GM12874 (cell line): Measurements from ENCODE around the gene POLR1D.

Experiments used
- TF ChIP-seq, protein P1 (sequence below): IDR thresholded peaks from 2 replicates; pipeline ENCODE4 v1.5.1; 2011; ENCODE audit warnings: low read depth, mild to moderate bottlenecking, control low read depth, low read length, moderate library complexity; ENCODE audit not compliant: insufficient read depth

Gene POLR1D, protein sequence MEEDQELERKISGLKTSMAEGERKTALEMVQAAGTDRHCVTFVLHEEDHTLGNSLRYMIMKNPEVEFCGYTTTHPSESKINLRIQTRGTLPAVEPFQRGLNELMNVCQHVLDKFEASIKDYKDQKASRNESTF

DNA sequence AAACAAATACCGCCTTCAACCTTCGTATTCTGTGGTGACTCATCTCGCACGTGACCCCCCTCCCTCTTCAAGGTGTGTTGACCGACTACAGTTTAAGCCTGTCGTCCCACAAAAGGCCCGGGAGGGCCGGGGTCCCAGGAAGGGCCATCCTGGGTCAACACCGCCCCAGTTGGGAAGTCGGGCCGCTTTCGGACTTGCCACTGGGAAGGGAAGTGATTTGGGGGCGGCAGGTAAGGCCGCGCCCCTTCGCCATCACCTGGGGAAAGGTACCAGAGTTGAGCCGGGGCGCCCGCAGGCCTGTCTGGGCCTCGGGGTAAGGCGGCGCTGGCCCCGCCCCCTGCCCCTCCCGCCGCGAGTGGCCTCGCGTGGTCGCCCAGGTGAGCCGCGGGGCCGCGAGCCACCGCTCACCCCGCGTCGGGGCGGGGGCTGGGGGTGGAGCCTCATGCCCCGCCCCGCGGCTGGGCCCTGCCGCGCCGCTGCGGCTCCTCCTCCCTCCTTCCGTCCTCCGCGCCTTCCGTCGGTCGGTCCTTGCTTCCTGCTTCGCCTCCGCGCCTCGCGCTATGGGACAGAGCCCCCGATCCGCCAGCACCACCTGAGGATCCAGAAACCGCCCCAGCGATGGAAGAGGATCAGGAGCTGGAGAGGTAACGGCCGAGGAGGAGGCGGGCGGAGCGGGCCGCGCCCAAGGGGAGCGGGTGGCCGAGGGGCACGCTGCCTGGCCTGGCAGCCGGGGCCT, at the start of gene POLR1D:
Gene POLR1D, plus strand, starts transcription at position 527 of the 736 bp plus-strand sequence. Its CDS starts 92 bp downstream, at position 619.
- TF ChIP-seq, protein P1, sequence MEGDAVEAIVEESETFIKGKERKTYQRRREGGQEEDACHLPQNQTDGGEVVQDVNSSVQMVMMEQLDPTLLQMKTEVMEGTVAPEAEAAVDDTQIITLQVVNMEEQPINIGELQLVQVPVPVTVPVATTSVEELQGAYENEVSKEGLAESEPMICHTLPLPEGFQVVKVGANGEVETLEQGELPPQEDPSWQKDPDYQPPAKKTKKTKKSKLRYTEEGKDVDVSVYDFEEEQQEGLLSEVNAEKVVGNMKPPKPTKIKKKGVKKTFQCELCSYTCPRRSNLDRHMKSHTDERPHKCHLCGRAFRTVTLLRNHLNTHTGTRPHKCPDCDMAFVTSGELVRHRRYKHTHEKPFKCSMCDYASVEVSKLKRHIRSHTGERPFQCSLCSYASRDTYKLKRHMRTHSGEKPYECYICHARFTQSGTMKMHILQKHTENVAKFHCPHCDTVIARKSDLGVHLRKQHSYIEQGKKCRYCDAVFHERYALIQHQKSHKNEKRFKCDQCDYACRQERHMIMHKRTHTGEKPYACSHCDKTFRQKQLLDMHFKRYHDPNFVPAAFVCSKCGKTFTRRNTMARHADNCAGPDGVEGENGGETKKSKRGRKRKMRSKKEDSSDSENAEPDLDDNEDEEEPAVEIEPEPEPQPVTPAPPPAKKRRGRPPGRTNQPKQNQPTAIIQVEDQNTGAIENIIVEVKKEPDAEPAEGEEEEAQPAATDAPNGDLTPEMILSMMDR, result no peak

DNA sequence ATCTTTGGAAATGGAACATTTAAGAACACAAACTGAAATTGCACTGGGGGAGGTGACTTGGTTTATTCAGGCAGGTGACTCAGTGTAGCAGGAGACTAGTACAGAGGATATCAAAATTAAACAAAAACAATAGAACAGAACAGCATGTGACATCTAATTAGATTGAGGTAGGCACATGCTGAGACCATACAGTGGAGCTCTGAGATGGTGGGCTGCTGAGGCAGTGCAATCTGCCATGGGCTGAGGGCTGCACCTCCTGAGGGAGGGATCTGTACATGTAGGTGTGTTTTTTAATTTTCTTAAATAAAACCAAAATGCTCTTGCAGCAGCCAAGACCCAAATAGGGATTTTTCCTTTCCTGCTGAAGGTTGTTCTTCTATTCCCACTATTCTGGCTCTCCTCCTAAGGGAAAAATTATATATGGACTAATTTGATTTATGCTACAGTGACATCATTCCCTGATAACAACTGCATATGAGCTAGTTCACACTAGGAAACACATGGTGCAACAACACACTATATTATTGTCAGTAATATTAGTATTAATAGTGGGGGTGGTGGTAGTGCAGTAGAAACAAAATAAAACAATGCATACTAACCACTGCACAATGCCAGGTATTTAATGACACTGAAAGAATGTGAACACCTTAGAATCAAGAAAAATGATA, 49.3 kb upstream of the POLR1D start:
- TF ChIP-seq, protein P1, result no peak

DNA sequence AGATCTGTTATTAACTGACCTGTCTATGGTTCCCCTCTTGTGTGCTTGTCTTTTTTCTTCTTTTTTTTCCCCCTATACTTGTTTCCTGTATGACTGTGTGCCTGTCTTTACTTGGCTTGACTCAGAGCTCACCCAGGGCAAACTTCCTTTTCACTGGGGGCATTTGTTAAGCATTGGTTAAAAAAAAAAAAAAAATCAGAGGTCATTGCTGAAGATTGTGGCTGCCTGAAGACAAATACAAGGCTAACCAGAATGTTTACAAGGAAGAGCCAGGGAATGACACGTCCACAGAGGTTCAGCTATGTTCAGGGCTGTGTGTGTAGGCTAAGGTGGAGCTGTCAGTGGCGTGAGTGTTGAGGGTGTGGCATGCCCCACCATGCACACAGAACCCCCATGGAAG, 48.4 kb upstream of the POLR1D start:
- TF ChIP-seq, protein P1, result no peak

DNA sequence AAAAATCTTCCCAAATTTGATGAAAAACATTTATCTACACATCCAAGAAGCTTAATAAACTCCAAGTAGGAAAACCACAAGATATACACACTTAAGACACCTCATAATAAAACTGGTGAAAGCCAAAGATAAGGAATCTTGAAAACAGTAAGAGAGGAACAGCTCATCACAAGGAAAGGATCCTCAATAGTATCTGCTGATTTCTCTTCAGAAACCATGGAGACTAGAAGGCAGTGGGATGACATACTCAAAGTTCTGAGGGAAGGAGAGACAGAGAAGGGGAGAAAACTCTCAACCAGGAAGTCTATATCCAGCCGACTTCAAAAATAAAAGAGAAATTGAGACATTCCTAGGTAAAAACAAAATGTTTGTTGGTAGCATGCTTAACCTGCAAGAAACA, 47.0 kb upstream of the POLR1D start:
- TF ChIP-seq, protein P1, result no peak

DNA sequence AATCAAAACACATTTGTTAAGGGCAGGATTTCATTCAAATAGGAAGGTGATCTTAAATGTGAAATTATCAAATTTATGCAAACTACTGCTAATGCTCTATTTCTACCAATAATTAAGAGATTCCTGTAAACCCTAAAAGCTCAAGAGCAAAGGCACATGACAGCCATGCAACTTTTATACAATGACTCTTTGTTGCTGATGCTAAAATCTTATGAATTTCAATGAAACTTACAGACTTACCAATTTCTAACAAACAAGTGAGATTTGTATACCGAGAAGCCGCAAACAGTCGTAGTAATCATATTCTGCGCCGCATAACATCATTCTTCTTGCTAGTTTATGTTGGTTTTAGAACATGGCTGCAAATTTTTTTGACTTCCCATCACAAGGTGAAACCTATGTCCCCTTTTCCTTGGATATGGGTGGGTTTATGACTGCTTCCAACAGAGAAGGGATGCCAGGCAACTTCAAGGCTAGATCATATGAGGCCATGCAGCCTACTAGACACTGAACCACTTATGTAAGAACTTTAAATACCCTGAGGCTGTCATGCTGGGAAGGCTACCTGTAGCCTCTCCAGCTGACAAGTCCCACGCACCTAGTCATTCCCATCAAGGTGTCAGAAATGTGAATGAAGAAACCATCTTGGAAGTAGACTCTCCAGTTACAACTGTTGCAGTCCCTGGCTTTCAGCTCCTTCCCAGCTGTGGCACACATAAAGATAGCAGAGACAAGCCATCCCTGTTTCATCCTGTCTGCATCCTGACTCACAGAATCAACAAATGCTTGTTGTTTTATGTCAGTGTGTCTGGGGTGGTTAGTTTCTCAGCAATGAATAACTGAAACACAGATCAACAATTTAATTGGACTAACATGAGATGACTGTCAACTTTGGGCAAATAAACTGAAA, 43.3 kb upstream of the POLR1D start:
- TF ChIP-seq, protein P1, result no peak

DNA sequence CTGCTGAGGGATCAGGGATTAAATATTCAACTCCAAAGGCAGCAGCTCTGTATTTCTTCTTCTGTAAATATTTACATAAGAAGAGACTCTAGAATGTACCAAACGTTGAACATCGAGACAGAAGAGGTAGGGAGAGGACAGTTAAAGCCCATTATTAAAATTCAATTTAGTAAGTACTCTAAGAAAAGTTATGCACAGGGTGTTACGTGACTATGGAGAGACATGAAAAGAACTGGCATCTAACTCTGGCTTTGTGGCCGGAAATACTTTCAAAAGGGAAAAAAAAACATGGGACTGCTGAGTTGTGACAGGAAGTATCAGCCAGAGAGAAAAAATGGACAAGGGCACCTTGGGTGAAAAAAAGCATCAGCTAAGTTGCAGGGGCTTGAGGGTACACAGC, 38.0 kb upstream of the POLR1D start:
- TF ChIP-seq, protein P1, result no peak
